WERI-Rb-1 (cell line): ENCODE measurements around the gene ZNF138.
"Not testable (repeated sequence)": the region's sequence is repeated elsewhere in the genome, so short reads cannot be mapped to it uniquely, and the experiment has no call there.

Source experiments
- DNase-seq: peaks from one replicate; pipeline ENCODE4 v3.0.0-alpha.2; 2020
- H3K27ac ChIP-seq: fragments of 250-450 bp; sonication (Bioruptor Pico); 2 replicates; pipeline ENCODE4 v1.5.1; 2020; ENCODE audit warnings: mild to moderate bottlenecking, moderate library complexity
- H3K27me3 ChIP-seq: fragments of 250-450 bp; sonication (Bioruptor Pico); 2 replicates; pipeline ENCODE4 v1.5.1; 2021; ENCODE audit warnings: mild to moderate bottlenecking, low read depth, moderate library complexity; ENCODE audit not compliant: insufficient read depth, severe bottlenecking
- H3K36me3 ChIP-seq: fragments of 250-450 bp; sonication (Bioruptor Pico); 2 replicates; pipeline ENCODE4 v1.5.1; 2020; ENCODE audit warnings: mild to moderate bottlenecking, moderate library complexity
- H3K4me3 ChIP-seq: 2 replicates; pipeline ENCODE4 v1.5.1; 2011; ENCODE audit warnings: low read depth, mild to moderate bottlenecking, control low read depth, low read length
- H3K9me3 ChIP-seq: fragments of 250-450 bp; sonication (Bioruptor Pico); 2 replicates; pipeline ENCODE4 v1.5.1; 2021; ENCODE audit warnings: mild to moderate bottlenecking, moderate library complexity; ENCODE audit not compliant: severe bottlenecking
- CTCF ChIP-seq: IDR thresholded peaks from 2 replicates; pipeline ENCODE4 v1.5.1; 2011; ENCODE audit warnings: low read depth, mild to moderate bottlenecking, control low read depth, inconsistent platforms, low read length

The ZNF138 gene

GRCh38 chr7:64795176-64795575 is 948 bp downstream of the ZNF138 start:
- H3K4me3 ChIP-seq = peak overlapping the region; percentile 94
- H3K27me3 ChIP-seq = no peaks in the 10 kb centered on the region
- no peak overlapping the region; the same call in 1 of the 2 replicates for H3K27ac ChIP-seq
- H3K36me3 ChIP-seq = peaks cover 16% of the 10 kb centered on the region
- no peaks in the 10 kb centered on the region for H3K9me3 ChIP-seq
- no peak for DNase-seq
- TF ChIP-seq CTCF = no peak

- H3K9me3 ChIP-seq, H3K27ac ChIP-seq, H3K27me3 ChIP-seq, DNase-seq, H3K4me3 ChIP-seq: not testable (repeated sequence)
- H3K36me3 ChIP-seq = peaks cover 41% of the 10 kb centered on the region
Measured at GRCh38 chr7:64799169-64799568, 4.9 kb downstream of the ZNF138 start.

GRCh38 chr7:64802699-64803098 is 8.5 kb downstream of the ZNF138 start:
- Histone ChIP-seq H3K4me3 (no peak overlapping the region), H3K36me3 (peaks cover 45% of the 10 kb centered on the region), H3K27me3 (no peaks in the 10 kb centered on the region), H3K27ac (no peak overlapping the region), H3K9me3 (no peaks in the 10 kb centered on the region)
- TF ChIP-seq CTCF = no peak
- DNase-seq = no peak

- no peak for TF ChIP-seq CTCF
- Histone ChIP-seq H3K36me3 (peaks cover 9% of the 10 kb centered on the region; the same call in 1 of the 2 replicates), H3K4me3 (no peak overlapping the region), H3K27ac (no peak overlapping the region), H3K27me3 (no peaks in the 10 kb centered on the region), H3K9me3 (no peaks in the 10 kb centered on the region)
- DNase-seq = no peak
Measured at GRCh38 chr7:64807731-64808365, 13.6 kb downstream of the ZNF138 start.

GRCh38 chr7:64811767-64812166 is 17.5 kb downstream of the ZNF138 start:
- Histone ChIP-seq H3K36me3 (peaks cover 9% of the 10 kb centered on the region), H3K27me3 (no peaks in the 10 kb centered on the region), H3K4me3 (no peak overlapping the region), H3K27ac (no peak overlapping the region), H3K9me3 (no peaks in the 10 kb centered on the region)
- TF ChIP-seq CTCF = no peak
- DNase-seq = no peak

GRCh38 chr7:64830926-64831325 is 36.7 kb downstream of the ZNF138 start:
- DNase-seq = no peak
- no peak overlapping the region for H3K4me3 ChIP-seq
- peaks cover 3% of the 10 kb centered on the region; the same call in 1 of the 2 replicates for H3K36me3 ChIP-seq
- no peak overlapping the region for H3K27ac ChIP-seq
- H3K9me3 ChIP-seq = no peaks in the 10 kb centered on the region
- H3K27me3 ChIP-seq = no peaks in the 10 kb centered on the region
- no peak for TF ChIP-seq CTCF
